DND-41 (cell line): Measurements from ENCODE around the gene TANC2.

ENCODE experiments used
- EZH2 ChIP-seq: IDR thresholded peaks from 3 replicates; pipeline ENCODE4 v1.6.1; 2012; ENCODE audit warnings: borderline replicate concordance, low read depth, mild to moderate bottlenecking, moderate library complexity, low read length, inconsistent platforms; ENCODE audit not compliant: severe bottlenecking
- TF ChIP-seq, protein P1 (sequence below): IDR thresholded peaks from 2 replicates; pipeline ENCODE4 v1.5.1; 2012; ENCODE audit warnings: borderline replicate concordance, low read length, moderate library complexity, mild to moderate bottlenecking; ENCODE audit not compliant: poor library complexity, severe bottlenecking; ENCODE audit errors: extremely low read depth

- TF ChIP-seq, protein P1, sequence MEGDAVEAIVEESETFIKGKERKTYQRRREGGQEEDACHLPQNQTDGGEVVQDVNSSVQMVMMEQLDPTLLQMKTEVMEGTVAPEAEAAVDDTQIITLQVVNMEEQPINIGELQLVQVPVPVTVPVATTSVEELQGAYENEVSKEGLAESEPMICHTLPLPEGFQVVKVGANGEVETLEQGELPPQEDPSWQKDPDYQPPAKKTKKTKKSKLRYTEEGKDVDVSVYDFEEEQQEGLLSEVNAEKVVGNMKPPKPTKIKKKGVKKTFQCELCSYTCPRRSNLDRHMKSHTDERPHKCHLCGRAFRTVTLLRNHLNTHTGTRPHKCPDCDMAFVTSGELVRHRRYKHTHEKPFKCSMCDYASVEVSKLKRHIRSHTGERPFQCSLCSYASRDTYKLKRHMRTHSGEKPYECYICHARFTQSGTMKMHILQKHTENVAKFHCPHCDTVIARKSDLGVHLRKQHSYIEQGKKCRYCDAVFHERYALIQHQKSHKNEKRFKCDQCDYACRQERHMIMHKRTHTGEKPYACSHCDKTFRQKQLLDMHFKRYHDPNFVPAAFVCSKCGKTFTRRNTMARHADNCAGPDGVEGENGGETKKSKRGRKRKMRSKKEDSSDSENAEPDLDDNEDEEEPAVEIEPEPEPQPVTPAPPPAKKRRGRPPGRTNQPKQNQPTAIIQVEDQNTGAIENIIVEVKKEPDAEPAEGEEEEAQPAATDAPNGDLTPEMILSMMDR: no peak
- no peak for TF ChIP-seq EZH2
Observed at GRCh38 chr17:62950067-62950466, 16.0 kb upstream of the TANC2 start.
